MCF 10A (cell line): ENCODE measurements around the gene IRF2. TPM values are rescaled to one million over a fixed set of nuclear protein-coding genes. Genes with fewer than 3 reads are reported as not detected.

Source experiments
- BruUV-seq: library from RNA; stranded (reverse); fragments of 400-500 nt; replicated peaks from 2 replicates; lab custom pipeline; 2021; lab: Mats Ljungman, UMichigan
- CTCF ChIA-PET: fragments of 300-600 bp; sonication (Branson Sonifier 250); formaldehyde crosslinking; extraction: SDS; loops from one replicate; lab custom pipeline; 2021; ENCODE audit warnings: antibody characterized with exemption, inconsistent platforms; lab: Yijun Ruan, JAX
- POLR2A ChIA-PET: fragments of 300-600, 350-650 bp; sonication (Branson Sonifier 250); formaldehyde crosslinking; extraction: SDS; loops from one replicate; lab custom pipeline; 2020; ENCODE audit warnings: antibody characterized with exemption, inconsistent platforms; lab: Yijun Ruan, JAX
- DNase-seq: peaks from one replicate; pipeline ENCODE4 v3.0.0-alpha.2; 2018; ENCODE audit not compliant: unreplicated experiment
- H3K27ac Mint-ChIP-seq: one replicate; pipeline ENCODE4 v1.8.0; 2022; ENCODE audit warnings: mild to moderate bottlenecking, low read depth, mixed read lengths; ENCODE audit not compliant: unreplicated experiment
- H3K27me3 Mint-ChIP-seq: one replicate; pipeline ENCODE4 v1.8.0; 2022; ENCODE audit warnings: mixed read lengths; ENCODE audit not compliant: insufficient read depth, unreplicated experiment
- H3K36me3 Mint-ChIP-seq: one replicate; pipeline ENCODE4 v1.8.0; 2022; ENCODE audit warnings: mild to moderate bottlenecking, moderate library complexity, mixed read lengths; ENCODE audit not compliant: insufficient read depth, unreplicated experiment
- H3K4me1 Mint-ChIP-seq: one replicate; pipeline ENCODE4 v1.8.0; 2022; ENCODE audit warnings: mixed read lengths; ENCODE audit not compliant: insufficient read depth, unreplicated experiment
- H3K4me3 Mint-ChIP-seq: one replicate; pipeline ENCODE4 v1.8.0; 2022; ENCODE audit warnings: mild to moderate bottlenecking, moderate library complexity, mixed read lengths; ENCODE audit not compliant: unreplicated experiment
- H3K9me3 Mint-ChIP-seq: one replicate; pipeline ENCODE4 v1.8.0; 2022; ENCODE audit warnings: mixed read lengths; ENCODE audit not compliant: unreplicated experiment
- intact Hi-C: fragments of 100-400 bp; cut with micrococcal nuclease; formaldehyde crosslinking; loops from 2 replicates; pipeline ENCODE4 v1.14.1; 2022
- total RNA-seq: library from RNA; stranded (reverse); gene quantifications from 2 replicates; pipeline ENCODE4 v1.2.3, GENCODE V29; 2022
- TF ChIP-seq, protein P1 (sequence below): fragments of 200-600 bp; IDR thresholded peaks from one replicate; pipeline ENCODE4 v1.8.0; 2022; ENCODE audit warnings: antibody characterized with exemption, mild to moderate bottlenecking; ENCODE audit not compliant: unreplicated experiment

The IRF2 gene
- total RNA-seq, 1 experiment from 2014 or later, result 20.8 TPM

GRCh38 chr4:184395971-184396391, 78.4 kb downstream of the IRF2 start:
- ChIA-PET POLR2A (interaction anchor here (1.9 kb wide), 1 partner anchor 12 kb away, joined by 4 read pairs; no protein-coding TSS in a partner anchor), CTCF (interaction anchor here (0.5 to 1.7 kb wide), 2 partner anchors 131 to 1092 kb away, joined by 3 to 5 read pairs; no protein-coding TSS in a partner anchor)
- Mint-ChIP-seq H3K4me3 (no peak overlapping the region), H3K27ac (no peak overlapping the region), H3K4me1 (peaks cover 14% of the 10 kb centered on the region), H3K27me3 (no peaks in the 10 kb centered on the region), H3K36me3 (peaks cover 74% of the 10 kb centered on the region), H3K9me3 (no peaks in the 10 kb centered on the region)
- no TSS peak for BruUV-seq
- TF ChIP-seq, protein P1, sequence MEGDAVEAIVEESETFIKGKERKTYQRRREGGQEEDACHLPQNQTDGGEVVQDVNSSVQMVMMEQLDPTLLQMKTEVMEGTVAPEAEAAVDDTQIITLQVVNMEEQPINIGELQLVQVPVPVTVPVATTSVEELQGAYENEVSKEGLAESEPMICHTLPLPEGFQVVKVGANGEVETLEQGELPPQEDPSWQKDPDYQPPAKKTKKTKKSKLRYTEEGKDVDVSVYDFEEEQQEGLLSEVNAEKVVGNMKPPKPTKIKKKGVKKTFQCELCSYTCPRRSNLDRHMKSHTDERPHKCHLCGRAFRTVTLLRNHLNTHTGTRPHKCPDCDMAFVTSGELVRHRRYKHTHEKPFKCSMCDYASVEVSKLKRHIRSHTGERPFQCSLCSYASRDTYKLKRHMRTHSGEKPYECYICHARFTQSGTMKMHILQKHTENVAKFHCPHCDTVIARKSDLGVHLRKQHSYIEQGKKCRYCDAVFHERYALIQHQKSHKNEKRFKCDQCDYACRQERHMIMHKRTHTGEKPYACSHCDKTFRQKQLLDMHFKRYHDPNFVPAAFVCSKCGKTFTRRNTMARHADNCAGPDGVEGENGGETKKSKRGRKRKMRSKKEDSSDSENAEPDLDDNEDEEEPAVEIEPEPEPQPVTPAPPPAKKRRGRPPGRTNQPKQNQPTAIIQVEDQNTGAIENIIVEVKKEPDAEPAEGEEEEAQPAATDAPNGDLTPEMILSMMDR, result no peak
- intact Hi-C loops, result no loop called here
- DNase-seq, result no peak

DNA sequence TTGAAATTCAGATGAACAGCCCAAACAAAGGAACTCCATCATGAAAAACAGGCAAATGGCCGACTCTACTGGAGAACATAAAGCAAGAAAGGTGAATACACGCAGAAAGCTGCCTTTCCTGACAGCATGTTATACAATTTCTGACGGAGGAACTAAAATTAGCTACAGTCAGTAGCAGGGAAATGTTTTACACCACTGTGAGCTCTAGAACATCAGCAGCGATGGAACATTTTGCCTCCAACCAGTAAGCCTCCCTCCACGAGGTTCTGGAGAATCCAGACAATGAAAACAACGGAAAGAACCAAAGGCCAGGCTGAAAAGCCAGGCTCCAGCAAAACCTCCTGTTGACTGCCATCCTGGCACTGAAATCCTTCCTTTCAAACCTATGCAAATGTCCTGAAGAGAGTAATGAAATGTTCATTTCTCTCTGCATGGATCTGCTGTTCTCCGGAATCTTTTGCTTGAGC, 78.9 kb downstream of the IRF2 start:
- no peak for DNase-seq
- TF ChIP-seq, protein P1, result no peak
- no peaks in the 10 kb centered on the region for H3K9me3 Mint-ChIP-seq
- ChIA-PET CTCF (interaction anchor here (0.5 to 1.7 kb wide), 2 partner anchors 130 to 1092 kb away, joined by 3 to 5 read pairs; no protein-coding TSS in a partner anchor), POLR2A (interaction anchor here (1.9 kb wide), 1 partner anchor 11 kb away, joined by 4 read pairs; no protein-coding TSS in a partner anchor)
- peaks cover 9% of the 10 kb centered on the region for H3K4me1 Mint-ChIP-seq
- no peak overlapping the region for H3K4me3 Mint-ChIP-seq
- no peak overlapping the region for H3K27ac Mint-ChIP-seq
- intact Hi-C loops, result no loop called here
- no peaks in the 10 kb centered on the region for H3K27me3 Mint-ChIP-seq
- no TSS peak for BruUV-seq
- peaks cover 78% of the 10 kb centered on the region for H3K36me3 Mint-ChIP-seq

DNA sequence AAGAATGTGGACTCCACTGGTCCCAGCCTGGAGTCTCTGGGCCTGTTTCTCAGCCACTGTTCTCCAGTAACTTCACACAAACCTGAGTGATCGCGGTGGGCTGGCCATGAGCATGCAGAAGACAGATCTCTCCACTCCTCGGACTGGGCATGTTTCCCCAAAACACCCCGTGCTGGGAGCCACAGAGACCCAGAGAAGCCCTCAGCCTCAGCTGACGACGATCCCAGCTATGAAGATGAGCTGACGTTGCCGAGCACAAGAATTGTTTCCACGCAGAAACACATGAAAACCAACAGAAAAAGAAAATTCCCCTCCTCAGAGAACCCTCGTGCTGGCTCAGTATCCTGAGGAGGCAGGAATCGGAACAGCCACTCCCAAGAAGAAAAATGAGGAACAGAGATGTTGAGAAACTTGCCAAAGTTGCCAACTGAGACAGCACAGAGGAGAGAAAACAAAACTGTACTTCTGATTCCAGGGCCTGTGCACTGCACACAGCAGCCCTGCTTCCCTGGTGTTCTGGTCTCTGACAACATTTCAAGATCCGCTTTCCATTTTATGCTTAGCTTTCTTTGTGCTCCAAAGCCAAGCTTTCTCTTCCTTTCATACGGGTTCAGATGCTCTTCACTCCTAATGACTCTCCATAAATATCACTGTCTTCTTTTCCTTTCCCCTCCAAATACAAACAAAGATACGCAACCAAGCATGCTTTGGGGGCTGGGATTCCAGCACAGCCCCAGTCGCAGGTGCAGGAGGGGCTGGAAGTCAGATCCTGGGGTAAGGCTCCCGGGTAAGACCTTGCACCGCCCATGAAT, 81.4 kb downstream of the IRF2 start:
- Mint-ChIP-seq H3K4me1 (no peaks in the 10 kb centered on the region), H3K36me3 (peaks cover 89% of the 10 kb centered on the region), H3K4me3 (no peak overlapping the region), H3K27ac (no peak overlapping the region), H3K27me3 (no peaks in the 10 kb centered on the region), H3K9me3 (no peaks in the 10 kb centered on the region)
- intact Hi-C loops, result no loop called here
- no peak for DNase-seq
- ChIA-PET CTCF (interaction anchor here (0.6 kb wide), 1 partner anchor 77 kb away, joined by 3 read pairs; no protein-coding TSS in a partner anchor), POLR2A (interaction anchor here (1.6 kb wide), 1 partner anchor 8 kb away, joined by 6 read pairs; no protein-coding TSS in a partner anchor)
- no TSS peak for BruUV-seq
- TF ChIP-seq, protein P1, result no peak

DNA sequence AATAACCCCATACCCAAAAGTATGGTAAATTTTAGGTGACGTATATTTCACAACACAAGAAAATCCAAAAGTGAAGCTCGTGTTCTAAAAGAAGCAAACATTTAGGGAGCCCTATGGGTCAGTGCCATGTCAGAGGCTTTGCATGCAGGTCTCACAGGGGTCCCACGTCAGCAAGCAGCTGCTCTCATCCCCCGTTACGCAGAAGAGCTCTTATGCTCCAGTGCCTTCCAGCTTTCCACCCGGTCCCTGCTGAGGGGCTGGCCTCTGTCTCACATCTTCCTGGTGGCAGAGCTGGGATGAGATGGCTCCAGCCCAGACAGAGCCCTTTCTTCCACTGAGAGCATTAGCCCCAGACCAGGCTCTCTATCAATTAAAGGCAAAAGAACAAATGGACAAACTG, 82.0 kb downstream of the IRF2 start:
- CTCF ChIA-PET, result interaction anchor here (0.5 to 0.6 kb wide), 2 partner anchors 36 to 66 kb away, joined by 3 to 4 read pairs; no protein-coding TSS in a partner anchor
- intact Hi-C loops, result no loop called here
- Mint-ChIP-seq H3K4me3 (no peak overlapping the region), H3K4me1 (no peaks in the 10 kb centered on the region), H3K27me3 (no peaks in the 10 kb centered on the region), H3K36me3 (peaks cover 89% of the 10 kb centered on the region), H3K27ac (no peak overlapping the region), H3K9me3 (no peaks in the 10 kb centered on the region)
- no TSS peak for BruUV-seq
- TF ChIP-seq, protein P1, result no peak
- POLR2A ChIA-PET, result interaction anchor here (1.3 to 1.6 kb wide), 2 partner anchors 8 to 145 kb away, joined by 4 to 6 read pairs; no protein-coding TSS in a partner anchor
- no peak for DNase-seq
